Sigmoid colon (tissue), 7 donors: Measurements from ENCODE around the gene AFF2. TPM values are rescaled to one million over a fixed set of nuclear protein-coding genes. Genes with fewer than 3 reads are reported as not detected.

ENCODE experiments used
- DNase-seq: peaks from one replicate; pipeline ENCODE4 v3.0.0-alpha.2; 2019
- H3K27ac ChIP-seq, 4 donors: fragments of 200-600 bp; sonication (generic); one replicate each; pipeline ENCODE4 v1.5.1; 2016 to 2019; ENCODE audit warnings: mild to moderate bottlenecking in 1 of 4
- H3K27me3 ChIP-seq, 3 donors: fragments of 200-600 bp; sonication (generic); one replicate each; pipeline ENCODE4 v1.5.1; 2019; ENCODE audit warnings: mild to moderate bottlenecking in 1 of 3
- H3K36me3 ChIP-seq, 4 donors: fragments of 200-600 bp; sonication (generic); one replicate each; pipeline ENCODE4 v1.5.1; 2016 to 2019
- H3K4me1 ChIP-seq, 4 donors: fragments of 200-600 bp; sonication (generic); one replicate each; pipeline ENCODE4 v1.5.1; 2017 to 2019
- H3K4me3 ChIP-seq, 4 donors: fragments of 200-600 bp; sonication (generic); one replicate each; pipeline ENCODE4 v1.5.1; 2017 to 2019; ENCODE audit warnings: mild to moderate bottlenecking in 2 of 4, moderate library complexity in 1 of 4
- H3K9me3 ChIP-seq, 4 donors: fragments of 200-600 bp in 3 of 4; sonication (generic) in 3 of 4; one replicate each; pipeline versions ENCODE4 v1.5.1 to v1.6.1; 2013 to 2019
- EP300 ChIP-seq, 4 donors: sonication (generic); formaldehyde crosslinking; IDR thresholded peaks; one replicate each; pipeline ENCODE4 v1.6.1; 2017; ENCODE audit warnings: antibody characterized with exemption in 4 of 4
- POLR2A ChIP-seq, 2 donors: fragments of 450-650 bp; IDR thresholded peaks; one replicate each; pipeline ENCODE4 v1.6.1; 2016; ENCODE audit warnings: antibody characterized with exemption in 2 of 2, mild to moderate bottlenecking in 2 of 2, moderate library complexity in 2 of 2
- POLR2AphosphoS5 ChIP-seq, 4 donors: sonication (generic); formaldehyde crosslinking; IDR thresholded peaks; one replicate each; pipeline ENCODE4 v1.6.1; 2017; ENCODE audit warnings: antibody characterized with exemption in 4 of 4
- WGBS, 2 donors: extraction: QIAGEN DNeasy Blood & Tissue Kit; methylation state at CpG; one replicate each; pipeline ENCODE4 v1.1.7; 2013; 5-methylcytosine and 5-hydroxymethylcytosine counted together
- intact Hi-C: fragments of 100-400 bp; cut with DNase I; formaldehyde crosslinking; loops from one replicate; pipeline ENCODE4 v1.15.1; 2023
- polyA plus RNA-seq, 3 donors: library from polyadenylated mRNA; stranded (reverse); fragments of 200-250 nt; gene quantifications; one replicate each; pipeline ENCODE4 v1.2.3, GENCODE V29; 2013
- total RNA-seq, 4 donors: library from RNA; depleted of rRNA; stranded (reverse); fragments of >200 nt; gene quantifications; one replicate each; pipeline ENCODE4 v1.1.0, GENCODE V29; 2016
- TF ChIP-seq, protein P1 (sequence below), 4 experiments: fragments of 450-650 bp in 3 of 4; fragments of 200-600 bp in 1 of 4; IDR thresholded peaks; one replicate each; pipeline ENCODE4 v1.5.1; 2016 to 2019; ENCODE audit warnings: antibody characterized with exemption in 4 of 4, mild to moderate bottlenecking in 3 of 4, moderate library complexity in 2 of 4
- donor health status: healthy with polysubstance abuse.
- donor health status: Bipolar disorder and iron deficiency.
- donor health status: healthy.

The AFF2 gene
- total and polyA plus RNA-seq, 7 donors = 0.27 to 1.7 (median 1.1) TPM; not detected in 2

DNA sequence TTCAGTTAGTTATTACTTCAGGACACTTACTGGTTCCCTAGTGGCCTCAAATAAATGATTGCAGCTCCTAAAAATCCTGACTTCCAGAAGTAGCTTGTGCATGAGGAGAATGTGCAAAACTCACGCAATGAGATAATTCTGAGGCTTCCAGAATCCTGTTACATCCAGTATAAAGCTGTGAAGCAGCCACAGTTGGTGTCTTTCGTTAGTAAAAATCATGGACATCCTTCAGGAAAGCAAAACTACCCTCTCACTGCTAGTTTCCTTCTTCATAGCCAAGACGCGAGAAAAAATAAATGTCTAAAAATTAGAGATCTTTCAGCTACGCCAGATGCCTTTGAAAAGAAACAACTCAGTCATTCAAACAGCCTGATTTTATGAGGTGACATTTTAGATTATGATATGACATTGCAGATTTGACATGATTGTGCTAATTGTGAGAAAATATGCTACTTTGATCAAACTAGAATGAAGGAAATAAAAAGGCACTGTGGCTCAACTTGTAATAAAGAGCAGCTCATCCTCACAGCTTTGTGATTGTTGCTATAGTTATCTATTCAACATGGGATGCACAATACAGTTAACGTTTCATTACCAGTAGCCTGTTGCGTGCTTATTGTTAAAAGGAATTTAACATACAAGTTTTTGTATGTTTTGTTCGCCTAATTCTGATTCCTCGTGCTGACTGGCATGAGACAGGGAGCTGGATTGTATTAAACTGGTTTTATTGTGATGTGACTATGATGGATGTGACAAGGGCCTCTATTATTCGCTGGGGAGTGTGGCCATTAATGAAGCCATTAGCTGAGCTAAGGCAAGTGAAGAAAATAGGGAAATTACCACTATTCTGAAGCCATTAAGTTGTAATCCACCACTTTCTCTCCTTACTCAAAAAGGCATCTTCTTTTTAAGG lies 40.5 kb downstream of the AFF2 start:
- TF ChIP-seq EP300 (IDR thresholded peaks at IDR 0.05) = no peak
- TF ChIP-seq POLR2A (IDR thresholded peaks at IDR 0.05) = no peak
- TF ChIP-seq POLR2AphosphoS5 (IDR thresholded peaks at IDR 0.05) = no peak
- TF ChIP-seq, protein P1, sequence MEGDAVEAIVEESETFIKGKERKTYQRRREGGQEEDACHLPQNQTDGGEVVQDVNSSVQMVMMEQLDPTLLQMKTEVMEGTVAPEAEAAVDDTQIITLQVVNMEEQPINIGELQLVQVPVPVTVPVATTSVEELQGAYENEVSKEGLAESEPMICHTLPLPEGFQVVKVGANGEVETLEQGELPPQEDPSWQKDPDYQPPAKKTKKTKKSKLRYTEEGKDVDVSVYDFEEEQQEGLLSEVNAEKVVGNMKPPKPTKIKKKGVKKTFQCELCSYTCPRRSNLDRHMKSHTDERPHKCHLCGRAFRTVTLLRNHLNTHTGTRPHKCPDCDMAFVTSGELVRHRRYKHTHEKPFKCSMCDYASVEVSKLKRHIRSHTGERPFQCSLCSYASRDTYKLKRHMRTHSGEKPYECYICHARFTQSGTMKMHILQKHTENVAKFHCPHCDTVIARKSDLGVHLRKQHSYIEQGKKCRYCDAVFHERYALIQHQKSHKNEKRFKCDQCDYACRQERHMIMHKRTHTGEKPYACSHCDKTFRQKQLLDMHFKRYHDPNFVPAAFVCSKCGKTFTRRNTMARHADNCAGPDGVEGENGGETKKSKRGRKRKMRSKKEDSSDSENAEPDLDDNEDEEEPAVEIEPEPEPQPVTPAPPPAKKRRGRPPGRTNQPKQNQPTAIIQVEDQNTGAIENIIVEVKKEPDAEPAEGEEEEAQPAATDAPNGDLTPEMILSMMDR (IDR thresholded peaks at IDR 0.05) = no peak
- no peak overlapping the region for H3K27ac ChIP-seq
- H3K27me3 ChIP-seq = no peaks in the 10 kb centered on the region
- DNase-seq = no peak
- intact Hi-C loops = no loop called here
- no peaks in the 10 kb centered on the region for H3K9me3 ChIP-seq
- WGBS, 2 donors = 72 to 79% methylated on average over 10 of the region's 10 CpGs
- H3K4me3 ChIP-seq = no peak overlapping the region
- no peaks in the 10 kb centered on the region for H3K4me1 ChIP-seq
- H3K36me3 ChIP-seq = no peaks in the 10 kb centered on the region

DNA sequence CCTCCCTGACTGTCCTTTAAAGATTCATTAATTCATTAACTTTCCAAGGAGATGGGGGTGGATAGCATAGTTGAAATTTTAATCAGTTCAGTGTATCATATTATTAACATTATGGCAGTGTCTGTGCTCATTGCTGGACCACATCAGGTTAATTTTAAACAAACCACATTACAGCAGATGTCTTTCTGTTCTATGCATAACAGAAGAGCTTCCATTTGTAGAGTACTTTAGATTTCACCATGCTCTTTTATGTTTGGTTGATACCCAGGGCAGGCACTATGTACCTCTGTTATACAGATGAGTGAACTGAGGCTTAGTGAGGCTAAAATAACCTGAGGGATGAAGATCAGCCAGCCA lies 41.1 kb downstream of the AFF2 start:
- H3K27ac ChIP-seq = no peak overlapping the region
- no peaks in the 10 kb centered on the region for H3K27me3 ChIP-seq
- intact Hi-C loops = no loop called here
- H3K36me3 ChIP-seq = no peaks in the 10 kb centered on the region
- TF ChIP-seq EP300 (IDR thresholded peaks at IDR 0.05) = no peak
- no peak for TF ChIP-seq POLR2AphosphoS5 (IDR thresholded peaks at IDR 0.05)
- no peak for TF ChIP-seq POLR2A (IDR thresholded peaks at IDR 0.05)
- TF ChIP-seq, protein P1 (IDR thresholded peaks at IDR 0.05) = no peak
- no peaks in the 10 kb centered on the region for H3K9me3 ChIP-seq
- no peaks in the 10 kb centered on the region for H3K4me1 ChIP-seq
- no peak for DNase-seq
- H3K4me3 ChIP-seq = no peak overlapping the region

DNA sequence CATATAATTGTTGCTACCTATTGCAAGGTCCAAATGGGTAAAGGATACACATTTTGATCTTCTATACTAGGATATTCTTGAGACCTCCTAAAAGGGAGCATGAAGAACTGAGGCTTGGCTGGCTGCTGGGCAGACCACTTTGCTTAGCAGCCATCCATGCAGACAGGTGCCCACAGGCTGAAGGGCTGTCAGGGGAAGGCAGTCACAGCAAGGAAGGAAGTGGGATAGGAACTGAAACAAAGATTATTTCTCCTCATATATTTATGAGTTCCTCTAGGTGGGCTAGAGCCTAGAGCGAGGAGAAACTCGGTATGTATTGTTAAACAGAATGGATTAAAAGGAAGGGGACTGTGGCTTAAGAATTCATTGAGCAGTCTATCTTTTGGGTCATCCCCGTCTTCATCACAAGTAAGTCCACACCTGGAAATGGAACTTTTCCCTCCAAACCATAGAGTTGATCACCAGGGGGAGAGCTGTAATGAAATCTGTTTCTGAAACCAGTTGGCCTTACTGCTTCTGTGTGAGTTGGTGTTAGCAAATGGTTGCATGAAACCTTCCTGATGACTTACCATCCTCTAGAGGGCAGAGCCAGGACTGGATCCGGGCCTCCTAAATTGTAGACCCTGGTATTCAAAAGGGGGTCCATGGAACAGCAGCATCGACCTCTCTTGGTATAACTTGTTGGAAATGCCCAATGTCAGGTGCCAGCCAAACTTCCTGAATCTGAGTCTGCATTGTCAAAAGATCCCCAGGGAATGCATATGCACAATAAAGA lies 42.3 kb downstream of the AFF2 start:
- DNase-seq = no peak
- Histone ChIP-seq H3K4me1 (no peaks in the 10 kb centered on the region), H3K27me3 (no peaks in the 10 kb centered on the region), H3K9me3 (no peaks in the 10 kb centered on the region), H3K36me3 (no peaks in the 10 kb centered on the region), H3K27ac (no peak overlapping the region), H3K4me3 (no peak overlapping the region)
- TF ChIP-seq POLR2A (IDR thresholded peaks at IDR 0.05) = no peak
- WGBS, 2 donors = 63 to 66% methylated on average over 5 of the region's 5 CpGs
- intact Hi-C loops = no loop called here

DNA sequence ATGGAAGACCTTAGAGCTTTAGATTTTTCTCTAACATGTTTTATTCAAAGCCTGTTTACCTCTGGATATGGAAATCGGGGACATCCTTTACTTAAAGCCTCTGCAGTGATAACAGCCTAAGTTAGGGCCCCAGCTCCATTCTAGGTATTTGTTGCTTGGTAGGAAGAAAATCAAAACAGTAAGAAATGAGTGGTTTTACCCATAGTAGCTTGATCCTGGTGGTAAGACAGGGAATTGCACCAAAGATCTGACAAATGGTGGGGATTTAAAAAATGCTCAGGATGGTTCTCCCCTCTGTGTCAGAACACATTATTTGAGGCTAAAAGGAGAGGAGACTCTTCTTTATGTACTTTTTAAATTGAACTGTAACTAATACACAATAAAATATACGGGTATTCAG lies 52.4 kb downstream of the AFF2 start:
- no peaks in the 10 kb centered on the region for H3K27me3 ChIP-seq
- WGBS, 2 donors = 87 to 95% methylated on average over 2 of the region's 2 CpGs
- no peak overlapping the region for H3K4me3 ChIP-seq
- no peaks in the 10 kb centered on the region for H3K9me3 ChIP-seq
- TF ChIP-seq EP300 (IDR thresholded peaks at IDR 0.05) (no peak), POLR2AphosphoS5 (IDR thresholded peaks at IDR 0.05) (no peak), POLR2A (IDR thresholded peaks at IDR 0.05) (no peak)
- TF ChIP-seq, protein P1 (IDR thresholded peaks at IDR 0.05) = no peak
- intact Hi-C loops = no loop called here
- no peaks in the 10 kb centered on the region for H3K36me3 ChIP-seq
- H3K27ac ChIP-seq = no peak overlapping the region
- H3K4me1 ChIP-seq = no peaks in the 10 kb centered on the region
- no peak for DNase-seq

DNA sequence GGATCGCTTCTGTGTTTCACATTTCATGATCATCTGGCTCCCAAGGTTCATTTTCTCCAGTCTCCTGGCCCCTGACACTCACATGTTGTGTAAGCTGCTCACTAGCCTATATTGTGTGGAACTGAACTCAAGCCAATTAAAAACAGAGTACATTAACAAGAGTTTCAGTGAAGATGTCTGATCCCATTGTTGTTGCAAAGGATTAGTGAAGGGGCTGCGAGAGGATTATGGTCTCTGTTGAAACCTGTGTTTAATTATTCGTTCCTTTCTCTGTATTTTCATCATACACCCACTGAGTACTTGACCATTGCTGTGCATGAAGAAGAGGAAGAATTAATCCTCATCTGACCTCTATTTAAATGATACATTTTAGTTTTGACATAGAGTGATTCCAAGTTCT lies 54.7 kb downstream of the AFF2 start:
- Histone ChIP-seq H3K27ac (no peak overlapping the region), H3K27me3 (no peaks in the 10 kb centered on the region), H3K4me3 (no peak overlapping the region), H3K9me3 (no peaks in the 10 kb centered on the region), H3K4me1 (no peaks in the 10 kb centered on the region), H3K36me3 (no peaks in the 10 kb centered on the region)
- TF ChIP-seq POLR2A (IDR thresholded peaks at IDR 0.05) = no peak
- no peak for TF ChIP-seq POLR2AphosphoS5 (IDR thresholded peaks at IDR 0.05)
- TF ChIP-seq, protein P1 (IDR thresholded peaks at IDR 0.05) = no peak
- TF ChIP-seq EP300 (IDR thresholded peaks at IDR 0.05) = no peak
- 78 to 80% methylated on average over 3 of the region's 3 CpGs for WGBS, 2 donors
- no peak for DNase-seq
- intact Hi-C loops = no loop called here
